H9 (cell line): ENCODE data around the gene BTBD17. TPM values are rescaled to one million over a fixed set of nuclear protein-coding genes. Genes with fewer than 3 reads are reported as not detected.

Experiments
- DNase-seq: peaks from one replicate; pipeline ENCODE4 v3.0.0-alpha.2; 2017
- H2AFZ ChIP-seq: one replicate; pipeline ENCODE4 v1.6.1; 2013; ENCODE audit warnings: mild to moderate bottlenecking, low read length, control low read depth, moderate library complexity
- H2AK5ac ChIP-seq: 2 replicates; pipeline ENCODE4 v1.6.1; 2013; ENCODE audit warnings: low read length, control low read depth, mixed read lengths; ENCODE audit not compliant: insufficient read length
- H2BK120ac ChIP-seq: one replicate; pipeline ENCODE4 v1.6.1; 2013; ENCODE audit warnings: low read depth, mild to moderate bottlenecking, low read length, control low read depth, inconsistent platforms; ENCODE audit not compliant: poor library complexity, severe bottlenecking
- H2BK12ac ChIP-seq: 2 replicates; pipeline ENCODE4 v1.6.1; 2013; ENCODE audit warnings: low read length, control low read depth, mixed read lengths, low read depth; ENCODE audit not compliant: insufficient read length
- H2BK15ac ChIP-seq: 2 replicates; pipeline ENCODE4 v1.6.1; 2013; ENCODE audit warnings: low read depth, low read length, control low read depth
- H2BK20ac ChIP-seq: one replicate; pipeline ENCODE4 v1.6.1; 2013; ENCODE audit warnings: low read depth, mild to moderate bottlenecking, low read length, control low read depth, inconsistent platforms; ENCODE audit not compliant: poor library complexity, severe bottlenecking
- H2BK5ac ChIP-seq: 2 replicates; pipeline ENCODE4 v1.6.1; 2013; ENCODE audit warnings: low read length, control low read depth, mixed read lengths; ENCODE audit not compliant: insufficient read length
- H3K14ac ChIP-seq: 2 replicates; pipeline ENCODE4 v1.6.1; 2013; ENCODE audit warnings: low read length, control low read depth; ENCODE audit not compliant: insufficient read depth
- H3K18ac ChIP-seq: 2 replicates; pipeline ENCODE4 v1.6.1; 2013; ENCODE audit warnings: low read depth, mild to moderate bottlenecking, mixed read lengths, low read length, control low read depth; ENCODE audit not compliant: insufficient read length
- H3K23ac ChIP-seq: 2 replicates; pipeline ENCODE4 v1.6.1; 2013; ENCODE audit warnings: low read length, control low read depth, mixed read lengths, low read depth; ENCODE audit not compliant: insufficient read length
- H3K23me2 ChIP-seq: 2 replicates; pipeline ENCODE4 v1.6.1; 2013; ENCODE audit warnings: low read depth, mild to moderate bottlenecking, mixed read lengths, low read length, control low read depth; ENCODE audit not compliant: insufficient read length, poor library complexity, severe bottlenecking
- H3K27ac ChIP-seq: 2 replicates; pipeline ENCODE4 v1.5.1; 2013; ENCODE audit warnings: low read length, control low read depth, mixed read lengths, low read depth; ENCODE audit not compliant: insufficient read length
- H3K27me3 ChIP-seq: 2 replicates; pipeline ENCODE4 v1.6.1; 2013; ENCODE audit warnings: low read length, control low read depth, inconsistent platforms; ENCODE audit not compliant: insufficient read depth
- H3K4ac ChIP-seq: 2 replicates; pipeline ENCODE4 v1.6.1; 2013; ENCODE audit warnings: low read depth, mild to moderate bottlenecking, control low read depth, inconsistent platforms, low read length, moderate library complexity
- H3K4me1 ChIP-seq: 2 replicates; pipeline ENCODE4 v1.6.1; 2013; ENCODE audit warnings: low read length, control low read depth, inconsistent platforms; ENCODE audit not compliant: insufficient read depth
- H3K4me2 ChIP-seq: 2 replicates; pipeline ENCODE4 v1.6.1; 2013; ENCODE audit warnings: low read length, control low read depth, mixed read lengths; ENCODE audit not compliant: insufficient read length, insufficient read depth
- H3K56ac ChIP-seq: 2 replicates; pipeline ENCODE4 v1.6.1; 2013; ENCODE audit warnings: low read depth, mild to moderate bottlenecking, mixed read lengths, low read length, control low read depth; ENCODE audit not compliant: insufficient read length
- H3K79me1 ChIP-seq: 2 replicates; pipeline ENCODE4 v1.6.1; 2013; ENCODE audit warnings: low read depth, mild to moderate bottlenecking, moderate library complexity, low read length, control low read depth, inconsistent platforms; ENCODE audit not compliant: insufficient read depth, poor library complexity, severe bottlenecking
- H3K79me2 ChIP-seq: 2 replicates; pipeline ENCODE4 v1.6.1; 2013; ENCODE audit warnings: low read length, control low read depth, inconsistent platforms; ENCODE audit not compliant: insufficient read depth
- H3K9ac ChIP-seq: 2 replicates; pipeline ENCODE4 v1.6.1; 2013; ENCODE audit warnings: low read length, control low read depth, mixed read lengths; ENCODE audit not compliant: insufficient read length; ENCODE audit errors: extremely low read depth
- H3K9me3 ChIP-seq: one replicate; pipeline ENCODE4 v1.6.1; 2013; ENCODE audit warnings: low read depth, low read length, inconsistent platforms; ENCODE audit not compliant: control insufficient read depth
- H3T11ph ChIP-seq: one replicate; pipeline ENCODE4 v1.6.1; 2013; ENCODE audit warnings: mild to moderate bottlenecking, low read length, control low read depth, inconsistent platforms
- H4K20me1 ChIP-seq: one replicate; pipeline ENCODE4 v1.6.1; 2013; ENCODE audit not compliant: control insufficient read depth, insufficient read length, insufficient read depth
- H4K5ac ChIP-seq: 2 replicates; pipeline ENCODE4 v1.6.1; 2013; ENCODE audit warnings: low read depth, mild to moderate bottlenecking, mixed read lengths, low read length, control low read depth; ENCODE audit not compliant: insufficient read length
- H4K8ac ChIP-seq: replicated peaks from 2 replicates; pipeline ENCODE4 v1.6.1; 2013; ENCODE audit warnings: low read length, control low read depth, mixed read lengths, low read depth; ENCODE audit not compliant: insufficient read length
- H4K91ac ChIP-seq: 2 replicates; pipeline ENCODE4 v1.6.1; 2013; ENCODE audit warnings: low read depth, mild to moderate bottlenecking, moderate library complexity, mixed read lengths, low read length, control low read depth; ENCODE audit not compliant: insufficient read length
- H3K27ac Mint-ChIP-seq, 3 experiments: 2 replicates in 2 of 3; 3 replicates in 1 of 3; pipeline ENCODE4 v1.8.0; 2020 to 2021; ENCODE audit warnings: mixed read lengths in 3 of 3, mild to moderate bottlenecking in 1 of 3, moderate library complexity in 1 of 3
- H3K27me3 Mint-ChIP-seq: 2 replicates; pipeline ENCODE4 v1.8.0; 2021; ENCODE audit warnings: low read depth, mild to moderate bottlenecking, moderate library complexity, mixed read lengths
- H3K36me3 Mint-ChIP-seq, 3 experiments: 2 replicates in 2 of 3; 3 replicates in 1 of 3; pipeline ENCODE4 v1.8.0; 2020 to 2021; ENCODE audit warnings: low read depth in 3 of 3, mixed read lengths in 3 of 3; ENCODE audit not compliant: insufficient read depth in 1 of 3
- H3K4me1 Mint-ChIP-seq, 2 experiments: 2 replicates each; pipeline ENCODE4 v1.8.0; 2020; ENCODE audit warnings: mixed read lengths in 2 of 2
- H3K4me3 Mint-ChIP-seq, 2 experiments: 2 replicates in 1 of 2; 3 replicates in 1 of 2; pipeline ENCODE4 v1.8.0; 2020 to 2021; ENCODE audit warnings: mild to moderate bottlenecking in 2 of 2, mixed read lengths in 2 of 2, moderate library complexity in 1 of 2
- H3K9me3 Mint-ChIP-seq, 2 experiments: 2 replicates in 1 of 2; 3 replicates in 1 of 2; pipeline ENCODE4 v1.8.0; 2020; ENCODE audit warnings: mild to moderate bottlenecking in 2 of 2, mixed read lengths in 2 of 2, moderate library complexity in 1 of 2
- CTCF ChIP-seq: fragments of 200-600 bp; sonication (generic); conservative IDR thresholded peaks from 3 replicates; pipeline ENCODE4 v1.8.0; 2021; ENCODE audit warnings: antibody characterized with exemption, mild to moderate bottlenecking
- WGBS: extraction: QIAGEN DNeasy Blood & Tissue Kit; methylation state at CpG from one replicate; pipeline ENCODE4 v1.1.7; 2013; ENCODE audit warnings: missing lambda C conversion rate, low lambda C conversion rate, mixed read lengths; ENCODE audit not compliant: insufficient read length; ENCODE audit errors: extremely low coverage; 5-methylcytosine and 5-hydroxymethylcytosine counted together
- total RNA-seq: library from RNA; stranded (reverse); gene quantifications from 2 replicates; pipeline ENCODE4 v1.2.1, GENCODE V29; 2021

BTBD17 gene
- total RNA-seq, 1 experiment from 2014 or later = 0.33 TPM

DNA sequence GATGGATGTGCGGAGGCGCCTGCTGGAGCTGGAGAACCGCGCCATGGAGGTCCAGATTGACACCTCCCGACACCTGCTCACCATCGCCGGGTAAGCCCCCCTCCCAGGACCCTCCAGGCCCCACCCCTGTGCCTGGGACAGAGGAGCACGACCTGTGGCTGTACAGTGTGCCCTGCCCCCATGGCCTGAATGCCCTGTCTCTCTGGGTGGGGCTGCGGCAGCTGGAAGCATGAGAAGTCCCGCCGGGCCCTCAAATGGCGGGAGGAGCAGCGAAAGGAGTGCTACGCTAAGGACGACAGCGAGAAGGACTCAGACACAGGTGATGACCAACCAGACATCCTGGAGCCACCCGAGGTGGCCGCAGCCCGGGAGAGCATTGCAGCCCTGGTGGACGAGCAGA, 11.2 kb downstream of the BTBD17 start:
- no peak overlapping the region for H3K9ac ChIP-seq
- H3T11ph ChIP-seq = no peak overlapping the region
- H4K91ac ChIP-seq = no peak overlapping the region
- Mint-ChIP-seq H3K4me3 (no peak overlapping the region), H3K9me3 (no peaks in the 10 kb centered on the region), H3K36me3 (no peaks in the 10 kb centered on the region), H3K4me1 (peaks cover 3 to 14% of the 10 kb centered on the region in 2 experiments; a peak in 3 of 4 replicates), H3K27ac (no peak overlapping the region; a peak in 1 of 7 replicates), H3K27me3 (peaks cover 84% of the 10 kb centered on the region)
- no peak overlapping the region for H2BK5ac ChIP-seq
- H3K79me1 ChIP-seq = no peaks in the 10 kb centered on the region
- H4K8ac ChIP-seq = no peak overlapping the region
- H2AK5ac ChIP-seq = no peak overlapping the region
- H3K27ac ChIP-seq = no peak overlapping the region
- H3K56ac ChIP-seq = no peak overlapping the region
- H3K4me2 ChIP-seq = no peak overlapping the region
- no peak overlapping the region for H3K23ac ChIP-seq
- no peak overlapping the region for H3K4ac ChIP-seq
- H2BK12ac ChIP-seq = no peak overlapping the region
- H2BK120ac ChIP-seq = no peak overlapping the region
- TF ChIP-seq CTCF = no peak
- H3K27me3 ChIP-seq = peaks cover 13% of the 10 kb centered on the region; the same call in 1 of the 2 replicates
- H3K18ac ChIP-seq = no peak overlapping the region
- no peaks in the 10 kb centered on the region for H4K20me1 ChIP-seq
- no peaks in the 10 kb centered on the region for H3K9me3 ChIP-seq
- no peaks in the 10 kb centered on the region for H3K23me2 ChIP-seq
- WGBS = no CpG with 5 or more reads among the region's 20 CpGs
- H3K14ac ChIP-seq = no peak overlapping the region
- no peak for DNase-seq
- no peak overlapping the region for H2AFZ ChIP-seq
- H3K4me1 ChIP-seq = no peaks in the 10 kb centered on the region
- H4K5ac ChIP-seq = no peak overlapping the region
- no peaks in the 10 kb centered on the region for H3K79me2 ChIP-seq
- no peak overlapping the region for H2BK20ac ChIP-seq
- H2BK15ac ChIP-seq = no peak overlapping the region
